Epithelial cell of esophagus (primary cell): ENCODE data around the gene ZMYM4.
A peak's percentile ranks its signal among the peaks of the same experiment; 100 is the strongest.

Experiments
- DNase-seq: peaks from one replicate; pipeline ENCODE4 v3.0.0; 2010; ENCODE audit warnings: low read depth
- H3K4me3 ChIP-seq: 2 replicates; pipeline ENCODE4 v1.5.1; 2011; ENCODE audit warnings: mild to moderate bottlenecking, low read length, control low read depth
- TF ChIP-seq, protein P1 (sequence below): IDR thresholded peaks from 2 replicates; pipeline ENCODE4 v1.5.1; 2011; ENCODE audit warnings: low read depth, mild to moderate bottlenecking, low read length, control low read depth, inconsistent platforms; ENCODE audit not compliant: insufficient read depth; ENCODE audit errors: missing control alignments

Gene ZMYM4

DNA sequence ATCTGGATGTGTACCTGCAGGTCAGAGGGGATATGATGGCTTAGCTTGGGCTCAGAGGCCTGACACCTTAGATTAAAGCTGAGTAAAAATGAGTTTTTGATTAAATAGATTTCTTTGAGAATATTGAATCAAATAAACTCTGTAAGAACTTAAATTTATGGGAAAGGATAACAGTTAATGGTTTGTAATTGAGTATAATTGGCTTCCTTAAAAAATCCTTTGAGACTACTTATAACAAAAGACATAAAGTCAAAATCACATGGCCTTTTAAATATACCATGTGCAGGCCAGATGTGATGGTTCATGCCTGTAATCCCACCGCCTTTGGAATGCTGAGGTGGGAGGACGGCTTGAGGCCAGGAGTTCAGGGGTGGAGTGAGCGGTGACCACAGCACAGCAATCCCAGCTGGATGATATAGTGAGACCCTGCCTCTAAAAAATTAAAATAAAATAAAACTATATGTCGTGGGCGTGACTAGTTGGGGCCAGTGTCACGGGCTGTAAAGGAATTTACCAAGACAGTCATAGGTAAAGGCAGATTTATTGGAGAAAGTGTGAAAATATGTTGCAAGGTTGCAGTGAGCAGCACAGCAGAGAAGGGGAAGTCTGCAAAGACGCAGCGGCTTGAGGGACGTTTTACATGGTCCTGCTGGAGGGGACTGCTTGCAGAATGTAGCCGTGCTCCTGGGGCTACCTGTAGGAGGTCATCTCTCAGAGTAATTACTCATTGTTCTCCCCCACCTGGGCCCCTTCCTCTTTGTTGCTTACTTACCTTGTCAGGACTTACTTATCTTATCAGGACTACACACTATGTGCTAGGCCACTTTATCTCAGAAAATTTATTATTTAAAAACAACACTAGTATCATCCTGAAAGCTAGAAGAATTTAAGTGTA, 122.3 kb downstream of the ZMYM4 start:
- DNase-seq, result no peak
- TF ChIP-seq, protein P1, sequence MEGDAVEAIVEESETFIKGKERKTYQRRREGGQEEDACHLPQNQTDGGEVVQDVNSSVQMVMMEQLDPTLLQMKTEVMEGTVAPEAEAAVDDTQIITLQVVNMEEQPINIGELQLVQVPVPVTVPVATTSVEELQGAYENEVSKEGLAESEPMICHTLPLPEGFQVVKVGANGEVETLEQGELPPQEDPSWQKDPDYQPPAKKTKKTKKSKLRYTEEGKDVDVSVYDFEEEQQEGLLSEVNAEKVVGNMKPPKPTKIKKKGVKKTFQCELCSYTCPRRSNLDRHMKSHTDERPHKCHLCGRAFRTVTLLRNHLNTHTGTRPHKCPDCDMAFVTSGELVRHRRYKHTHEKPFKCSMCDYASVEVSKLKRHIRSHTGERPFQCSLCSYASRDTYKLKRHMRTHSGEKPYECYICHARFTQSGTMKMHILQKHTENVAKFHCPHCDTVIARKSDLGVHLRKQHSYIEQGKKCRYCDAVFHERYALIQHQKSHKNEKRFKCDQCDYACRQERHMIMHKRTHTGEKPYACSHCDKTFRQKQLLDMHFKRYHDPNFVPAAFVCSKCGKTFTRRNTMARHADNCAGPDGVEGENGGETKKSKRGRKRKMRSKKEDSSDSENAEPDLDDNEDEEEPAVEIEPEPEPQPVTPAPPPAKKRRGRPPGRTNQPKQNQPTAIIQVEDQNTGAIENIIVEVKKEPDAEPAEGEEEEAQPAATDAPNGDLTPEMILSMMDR, result no peak
- H3K4me3 ChIP-seq, result no peak overlapping the region

DNA sequence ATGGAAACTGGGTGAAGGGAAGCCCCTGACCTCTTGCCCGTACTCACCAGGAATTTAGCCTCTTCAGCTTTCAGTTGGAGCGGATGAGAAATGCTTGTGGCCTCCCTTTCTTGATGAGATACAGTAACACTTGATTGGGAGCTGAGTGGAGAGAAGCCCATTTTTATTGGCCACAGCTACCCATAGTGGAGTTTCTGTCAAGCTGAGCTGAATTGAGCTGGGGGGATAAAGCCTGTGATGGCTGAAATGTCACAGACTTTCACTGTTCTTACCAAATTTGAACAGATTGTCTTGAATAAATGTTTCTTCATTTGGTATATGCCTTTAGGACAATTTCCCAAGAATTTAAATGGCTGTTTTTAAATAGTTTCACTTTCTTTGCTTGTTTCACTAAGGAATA, 125.9 kb downstream of the ZMYM4 start:
- DNase-seq, result no peak
- TF ChIP-seq, protein P1, result no peak
- H3K4me3 ChIP-seq, result no peak overlapping the region

DNA sequence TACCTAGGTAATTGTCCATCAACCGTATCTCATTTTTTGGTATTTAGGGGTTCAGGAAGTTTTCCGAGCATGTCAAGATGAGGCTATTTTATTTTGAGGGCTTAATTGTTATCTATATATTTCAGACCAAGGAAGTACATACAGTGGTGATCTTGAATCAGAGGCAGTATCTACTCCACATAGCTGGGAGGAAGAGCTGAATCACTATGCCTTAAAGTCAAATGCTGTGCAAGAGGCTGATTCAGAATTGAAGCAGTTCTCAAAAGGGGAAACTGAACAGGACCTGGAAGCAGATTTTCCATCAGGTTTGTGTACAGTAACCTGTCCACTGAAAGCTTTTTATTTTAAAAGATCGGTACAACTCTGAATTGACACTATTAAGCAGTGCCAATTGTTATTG, 130.2 kb downstream of the ZMYM4 start:
- TF ChIP-seq, protein P1, result no peak
- peak; percentile 25 for DNase-seq

DNA sequence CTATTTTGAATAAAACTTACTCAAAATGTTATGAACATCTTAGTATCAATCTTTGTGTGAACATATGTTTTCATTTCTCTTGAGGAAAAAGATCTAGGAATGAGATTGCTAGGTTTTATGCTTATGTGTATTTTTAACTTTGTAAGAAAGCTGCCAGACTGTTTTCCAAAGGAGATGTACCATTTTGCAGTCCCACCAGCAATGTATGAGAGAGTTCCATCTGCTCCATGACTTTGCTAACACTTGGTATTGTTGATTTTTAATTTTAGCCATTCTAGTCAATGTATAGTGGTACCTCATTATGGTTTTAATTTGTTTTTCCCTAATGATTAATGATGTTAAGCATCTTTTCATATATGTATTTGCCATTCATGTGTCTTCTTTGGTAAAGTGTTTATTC, 132.5 kb downstream of the ZMYM4 start:
- H3K4me3 ChIP-seq, result no peak overlapping the region
- TF ChIP-seq, protein P1, result no peak
- DNase-seq, result no peak

More for the DNA sequence above, 130.2 kb downstream of the ZMYM4 start:
- no peak overlapping the region for H3K4me3 ChIP-seq

DNA sequence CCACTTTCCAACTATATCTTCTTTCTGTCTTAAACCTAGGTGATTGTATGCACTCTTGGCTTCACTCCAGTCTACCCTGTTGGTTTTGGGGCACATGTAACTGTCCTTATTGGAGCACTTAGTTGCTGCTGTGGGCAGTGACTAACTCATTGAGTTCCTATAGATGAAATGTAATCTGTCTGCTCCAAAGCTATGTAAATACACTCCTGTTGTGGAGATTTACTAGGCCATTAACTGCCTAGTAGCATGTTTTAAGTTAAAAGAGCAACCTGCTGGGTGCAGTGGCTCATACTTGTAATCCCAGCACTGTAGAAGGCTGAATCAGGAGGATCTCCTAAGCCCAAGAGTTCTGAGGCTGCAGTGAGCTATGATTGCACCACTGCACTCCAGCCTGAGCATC, 137.6 kb downstream of the ZMYM4 start:
- TF ChIP-seq, protein P1, result no peak
- H3K4me3 ChIP-seq, result no peak overlapping the region
- DNase-seq, result no peak

DNA sequence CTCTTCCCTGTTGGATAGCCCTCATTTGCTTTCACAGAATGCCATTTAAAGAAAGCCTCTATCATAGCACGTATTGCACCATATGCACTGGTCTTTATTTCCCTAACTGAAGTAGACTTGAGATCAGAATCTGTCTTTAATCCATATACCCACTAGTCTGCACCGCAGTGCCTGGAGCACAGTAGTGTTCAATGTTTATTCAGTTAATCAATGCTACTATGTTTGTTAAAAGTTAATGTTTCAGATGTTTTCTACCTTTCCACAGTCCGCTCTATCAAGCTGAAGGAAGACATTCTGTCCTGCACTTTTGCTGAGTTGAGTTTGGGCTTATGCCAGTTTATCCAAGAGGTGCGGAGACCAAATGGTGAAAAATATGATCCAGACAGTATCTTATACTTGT, 139.2 kb downstream of the ZMYM4 start:
- no peak for DNase-seq
- TF ChIP-seq, protein P1, result no peak
- H3K4me3 ChIP-seq, result no peak overlapping the region

DNA sequence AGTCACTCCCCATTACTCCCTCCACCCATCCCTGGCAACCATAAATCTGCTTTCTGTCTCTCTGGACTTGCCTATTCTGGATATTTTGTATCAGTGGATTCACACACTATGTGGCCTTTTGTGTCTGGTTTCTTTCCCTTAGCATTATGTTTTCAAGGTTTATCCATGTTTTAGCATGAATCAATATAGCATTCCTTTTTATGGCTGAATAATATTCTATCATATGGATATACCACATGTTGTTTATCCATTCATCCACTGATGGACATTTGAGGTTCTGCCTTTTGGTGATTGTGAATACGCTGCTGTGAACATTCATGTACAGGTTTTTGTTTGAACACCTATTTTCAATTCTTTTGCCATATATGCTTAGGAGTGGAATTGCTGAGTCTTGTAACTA, 140.4 kb downstream of the ZMYM4 start:
- no peak overlapping the region for H3K4me3 ChIP-seq
- TF ChIP-seq, protein P1, result no peak
- no peak for DNase-seq
